Esophagus muscularis mucosa (tissue), 4 donors: ENCODE data around the gene NCOR2.

Source experiments
- EP300 ChIP-seq: sonication (generic); formaldehyde crosslinking; IDR thresholded peaks from one replicate; pipeline ENCODE4 v1.6.1; 2017; ENCODE audit warnings: antibody characterized with exemption
- POLR2AphosphoS5 ChIP-seq, 2 donors: sonication (generic); formaldehyde crosslinking; IDR thresholded peaks; one replicate each; pipeline ENCODE4 v1.6.1; 2017; ENCODE audit warnings: antibody characterized with exemption in 2 of 2
- TF ChIP-seq, protein P1 (sequence below), 3 experiments: fragments of 200-600 bp in 2 of 3; fragments of 450-650 bp in 1 of 3; sonication (generic) in 2 of 3; IDR thresholded peaks; one replicate each; pipeline ENCODE4 v1.5.1; 2017 to 2019; ENCODE audit warnings: antibody characterized with exemption in 3 of 3, mild to moderate bottlenecking in 2 of 3, moderate library complexity in 1 of 3

DNA sequence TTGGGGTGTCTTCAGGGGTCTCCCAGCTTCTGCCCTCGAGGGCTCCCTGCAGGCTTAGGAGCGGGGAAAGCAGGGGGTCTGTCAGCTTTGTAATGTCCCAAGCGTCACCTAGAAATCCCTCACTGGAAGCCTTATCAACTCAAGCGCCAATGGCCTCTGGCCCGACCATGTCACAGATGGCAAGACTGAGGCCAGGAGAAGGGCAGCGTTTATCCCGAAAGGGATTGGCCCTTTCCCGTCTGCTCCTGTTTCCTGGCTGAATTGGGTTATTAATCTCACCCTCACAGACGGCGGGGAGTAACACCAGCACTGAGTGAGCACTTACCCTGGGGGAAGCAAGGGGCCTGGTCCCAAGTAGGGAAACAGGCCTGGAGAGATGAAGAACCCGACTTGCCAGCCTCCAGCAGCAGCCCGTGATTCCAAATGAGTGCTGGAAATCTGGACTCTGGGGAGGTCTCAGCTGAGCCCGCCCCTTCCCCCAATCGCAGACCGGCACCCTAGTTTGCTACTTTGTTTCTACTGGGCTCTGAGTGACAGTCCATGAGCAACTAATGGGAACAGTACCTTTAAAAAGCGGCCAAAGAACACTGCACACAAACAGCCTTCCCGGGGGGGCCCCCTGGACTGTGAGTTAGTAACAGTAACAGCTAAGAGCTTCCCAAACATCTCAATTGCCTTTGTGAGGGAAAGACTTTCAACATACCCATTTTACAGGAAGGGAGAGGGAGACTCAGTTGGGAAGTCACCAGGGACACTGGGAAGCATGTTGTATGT lies 2.1 kb upstream of the NCOR2 start:
- TF ChIP-seq, protein P1, sequence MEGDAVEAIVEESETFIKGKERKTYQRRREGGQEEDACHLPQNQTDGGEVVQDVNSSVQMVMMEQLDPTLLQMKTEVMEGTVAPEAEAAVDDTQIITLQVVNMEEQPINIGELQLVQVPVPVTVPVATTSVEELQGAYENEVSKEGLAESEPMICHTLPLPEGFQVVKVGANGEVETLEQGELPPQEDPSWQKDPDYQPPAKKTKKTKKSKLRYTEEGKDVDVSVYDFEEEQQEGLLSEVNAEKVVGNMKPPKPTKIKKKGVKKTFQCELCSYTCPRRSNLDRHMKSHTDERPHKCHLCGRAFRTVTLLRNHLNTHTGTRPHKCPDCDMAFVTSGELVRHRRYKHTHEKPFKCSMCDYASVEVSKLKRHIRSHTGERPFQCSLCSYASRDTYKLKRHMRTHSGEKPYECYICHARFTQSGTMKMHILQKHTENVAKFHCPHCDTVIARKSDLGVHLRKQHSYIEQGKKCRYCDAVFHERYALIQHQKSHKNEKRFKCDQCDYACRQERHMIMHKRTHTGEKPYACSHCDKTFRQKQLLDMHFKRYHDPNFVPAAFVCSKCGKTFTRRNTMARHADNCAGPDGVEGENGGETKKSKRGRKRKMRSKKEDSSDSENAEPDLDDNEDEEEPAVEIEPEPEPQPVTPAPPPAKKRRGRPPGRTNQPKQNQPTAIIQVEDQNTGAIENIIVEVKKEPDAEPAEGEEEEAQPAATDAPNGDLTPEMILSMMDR (IDR thresholded peaks at IDR 0.05) = no peak
- TF ChIP-seq POLR2AphosphoS5 (IDR thresholded peaks at IDR 0.05) (no peak), EP300 (no peak)
